Retinal pigment epithelial cell (primary cell): Measurements from ENCODE around the gene LONRF3.
A peak's percentile ranks its signal among the peaks of the same experiment; 100 is the strongest.

ENCODE experiments used
- DNase-seq: peaks from one replicate; pipeline ENCODE4 v3.0.0-alpha.2; 2010; ENCODE audit warnings: low read depth
- H3K4me3 ChIP-seq: 2 replicates; pipeline ENCODE4 v1.5.1; 2011; ENCODE audit warnings: mild to moderate bottlenecking, low read length, control low read depth, moderate library complexity
- TF ChIP-seq, protein P1 (sequence below): conservative IDR thresholded peaks from 2 replicates; pipeline ENCODE4 v1.5.1; 2011; ENCODE audit warnings: low read depth, low read length, control low read depth, inconsistent platforms

The LONRF3 gene

GRCh38 chrX:119007189-119007770 lies 32.9 kb downstream of the LONRF3 start:
- TF ChIP-seq, protein P1, sequence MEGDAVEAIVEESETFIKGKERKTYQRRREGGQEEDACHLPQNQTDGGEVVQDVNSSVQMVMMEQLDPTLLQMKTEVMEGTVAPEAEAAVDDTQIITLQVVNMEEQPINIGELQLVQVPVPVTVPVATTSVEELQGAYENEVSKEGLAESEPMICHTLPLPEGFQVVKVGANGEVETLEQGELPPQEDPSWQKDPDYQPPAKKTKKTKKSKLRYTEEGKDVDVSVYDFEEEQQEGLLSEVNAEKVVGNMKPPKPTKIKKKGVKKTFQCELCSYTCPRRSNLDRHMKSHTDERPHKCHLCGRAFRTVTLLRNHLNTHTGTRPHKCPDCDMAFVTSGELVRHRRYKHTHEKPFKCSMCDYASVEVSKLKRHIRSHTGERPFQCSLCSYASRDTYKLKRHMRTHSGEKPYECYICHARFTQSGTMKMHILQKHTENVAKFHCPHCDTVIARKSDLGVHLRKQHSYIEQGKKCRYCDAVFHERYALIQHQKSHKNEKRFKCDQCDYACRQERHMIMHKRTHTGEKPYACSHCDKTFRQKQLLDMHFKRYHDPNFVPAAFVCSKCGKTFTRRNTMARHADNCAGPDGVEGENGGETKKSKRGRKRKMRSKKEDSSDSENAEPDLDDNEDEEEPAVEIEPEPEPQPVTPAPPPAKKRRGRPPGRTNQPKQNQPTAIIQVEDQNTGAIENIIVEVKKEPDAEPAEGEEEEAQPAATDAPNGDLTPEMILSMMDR, result no peak
- DNase-seq, result no peak
- H3K4me3 ChIP-seq, result no peak overlapping the region

GRCh38 chrX:119008110-119008744 lies 33.8 kb downstream of the LONRF3 start:
- H3K4me3 ChIP-seq, result no peak overlapping the region
- TF ChIP-seq, protein P1, result peak; percentile 66
- no peak for DNase-seq

DNA sequence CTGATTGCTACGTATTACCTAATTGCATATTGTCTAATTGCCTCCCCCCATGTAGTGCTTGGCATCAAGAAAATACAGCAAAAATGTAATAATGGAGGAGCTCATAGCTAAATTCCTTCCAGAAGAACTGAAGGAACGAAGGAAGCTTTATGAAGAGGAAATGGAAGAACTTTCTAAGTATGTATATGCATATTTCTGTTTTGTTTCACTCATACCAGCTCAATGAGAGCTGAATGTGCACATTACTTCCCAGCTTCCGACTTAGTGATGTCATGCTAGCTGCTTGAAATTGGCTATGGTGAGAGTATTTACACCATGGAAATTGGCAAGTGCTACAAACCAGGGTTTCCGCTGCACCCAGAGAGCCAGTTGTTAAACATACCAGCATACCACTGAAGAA lies 34.7 kb downstream of the LONRF3 start:
- DNase-seq, result no peak
- no peak overlapping the region for H3K4me3 ChIP-seq

DNA sequence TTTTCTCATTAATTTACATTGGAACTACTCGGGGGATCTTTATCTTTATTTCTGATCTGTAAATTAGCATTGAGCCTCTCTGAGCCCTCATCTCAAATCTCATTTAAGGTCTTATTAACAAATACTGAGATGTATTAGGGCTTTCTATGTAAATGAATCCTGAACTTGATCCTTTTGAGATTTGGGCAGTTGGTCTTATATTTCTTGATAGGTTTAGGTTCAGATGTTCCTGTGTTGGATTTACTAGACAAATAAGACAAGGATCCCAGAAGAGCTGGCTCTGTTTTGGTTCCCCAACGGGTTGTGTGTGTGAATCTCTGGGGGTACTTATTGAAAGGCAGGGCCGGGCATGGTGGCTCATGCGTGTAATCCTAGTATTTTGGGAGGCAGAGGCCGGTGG lies 36.1 kb downstream of the LONRF3 start:
- TF ChIP-seq, protein P1, result no peak
- H3K4me3 ChIP-seq, result no peak overlapping the region
- DNase-seq, result no peak

More for the DNA sequence above, 34.7 kb downstream of the LONRF3 start:
- TF ChIP-seq, protein P1, result no peak

DNA sequence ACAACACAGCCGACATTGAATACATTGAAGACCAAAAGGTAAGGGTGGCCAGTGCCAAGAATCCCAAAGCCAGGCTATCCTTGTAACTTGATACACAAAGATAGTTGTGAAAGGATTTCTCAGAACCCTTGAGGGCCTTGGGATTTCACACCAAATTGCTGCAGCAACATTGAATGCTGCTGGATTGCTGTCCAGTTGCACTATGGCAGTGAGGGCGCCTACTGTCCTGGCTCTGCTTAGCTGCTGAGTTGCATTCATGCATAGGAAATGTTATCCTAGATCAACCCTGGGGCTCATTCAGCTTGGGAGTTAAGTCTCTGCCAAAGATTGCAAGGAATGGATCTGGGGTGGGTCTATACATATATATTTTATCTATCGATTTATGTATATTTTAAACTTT lies 38.7 kb downstream of the LONRF3 start:
- TF ChIP-seq, protein P1, result no peak
- DNase-seq, result no peak
- no peak overlapping the region for H3K4me3 ChIP-seq

GRCh38 chrX:119015407-119016237 lies 41.2 kb downstream of the LONRF3 start:
- peak; percentile 55 for DNase-seq
- H3K4me3 ChIP-seq, result no peak overlapping the region
- TF ChIP-seq, protein P1, result no peak
